ENCODE measurements around the gene USP46.

USP46 gene

DNA sequence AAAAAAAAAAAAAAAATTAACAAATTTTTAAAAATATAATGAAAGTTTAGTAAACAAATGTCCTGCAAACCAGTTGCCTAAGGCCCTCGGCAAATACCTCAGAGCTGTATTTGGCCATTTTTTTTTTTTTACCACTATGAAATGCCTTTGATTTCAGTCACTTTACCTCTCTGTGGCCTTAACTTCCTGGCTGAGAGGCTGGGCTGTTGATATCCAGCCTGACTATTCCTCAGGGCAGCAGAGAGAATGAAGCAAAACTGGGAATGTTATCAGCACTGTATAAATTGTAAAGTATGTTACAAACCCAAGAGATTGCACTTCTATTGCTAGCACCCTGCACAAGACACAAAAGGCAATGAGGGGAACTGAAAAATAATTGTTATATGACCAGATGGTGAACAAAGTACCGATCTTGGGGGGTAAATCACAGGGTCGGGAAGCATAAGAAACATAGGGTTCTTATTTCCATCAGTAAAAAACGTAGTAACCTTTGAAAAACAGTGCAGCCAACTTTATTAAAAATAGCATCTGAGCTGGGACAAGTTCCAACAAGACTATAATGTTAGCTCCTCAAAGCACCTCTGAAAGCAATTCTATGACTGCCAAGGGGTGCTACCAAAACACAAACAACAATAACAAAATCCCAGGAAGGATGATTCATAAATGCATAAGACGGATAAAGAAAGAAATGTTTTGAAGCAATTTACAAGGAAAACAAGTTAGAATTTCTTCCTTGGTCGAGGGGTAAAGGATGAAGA is 18.1 kb downstream of the USP46 start:
- Histone ChIP-seq H3K9me3 (ENCODE audit: control extremely low read depth in 1 of 5, control insufficient read depth in 4 of 5, insufficient read depth in 2 of 5, low read depth in 1 of 5, low read length in 4 of 5) (no peaks in the 10 kb centered on the region), H3K27ac (ENCODE audit: insufficient read depth in 1 of 2, low read depth in 1 of 2, low read length in 2 of 2, poor library complexity in 1 of 2, severe bottlenecking in 2 of 2) (no peak overlapping the region), H3K27me3 (replicated peaks in 2 of 5; ENCODE audit: control insufficient read depth in 4 of 5, insufficient read depth in 5 of 5, low read length in 4 of 5) (no peaks in the 10 kb centered on the region), H3K36me3 (ENCODE audit: control insufficient read depth in 4 of 4, insufficient read depth in 4 of 4, low read length in 3 of 4) (no peaks in the 10 kb centered on the region), H3K4me1 (ENCODE audit: control extremely low read depth in 1 of 4, control insufficient read depth in 4 of 4, insufficient read depth in 4 of 4, low read length in 3 of 4) (peaks cover 0 to 6% (median 3%) of the 10 kb centered on the region in 4 experiments), H3K4me3 (ENCODE audit: control insufficient read depth in 1 of 7, extremely low read depth in 1 of 7, insufficient read depth in 4 of 7, low read depth in 2 of 7, low read length in 6 of 7) (no peak overlapping the region)
- ChIA-PET CTCF (interaction anchor here (0.7 to 1.0 kb wide), 2 partner anchors 14 to 24 kb away, joined by 3 to 4 read pairs; no protein-coding TSS in a partner anchor), POLR2A (no interaction called here)
- no peak for DNase-seq
- WGBS (ENCODE audit: insufficient coverage) = 94% methylated on average over 5 of the region's 6 CpGs

DNA sequence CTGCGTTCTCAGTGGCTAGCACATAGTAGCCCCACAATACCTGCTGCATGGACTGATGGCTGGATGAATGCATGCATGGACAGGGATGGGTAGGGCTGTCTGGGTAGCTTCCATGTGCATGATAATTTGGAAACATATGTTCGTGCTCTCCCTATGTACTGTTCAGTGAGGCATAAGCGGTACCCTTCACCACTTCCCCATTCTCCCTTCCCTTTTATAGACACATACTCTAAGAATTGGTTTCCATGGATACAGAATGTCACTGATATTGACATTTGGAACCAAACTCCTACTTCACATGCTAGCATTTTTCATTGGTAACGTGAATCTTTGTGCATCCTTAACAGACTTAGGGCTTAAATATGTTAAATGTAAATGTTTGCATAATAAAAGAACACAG is 20.4 kb downstream of the USP46 start:
- H3K4me3 ChIP-seq (ENCODE audit: control insufficient read depth in 1 of 7, extremely low read depth in 1 of 7, insufficient read depth in 4 of 7, low read depth in 2 of 7, low read length in 6 of 7) = no peak overlapping the region
- peak; percentile 24 to 82 (median 81) for DNase-seq
- POLR2A ChIA-PET = no interaction called here
- no peak overlapping the region for H3K27ac ChIP-seq (ENCODE audit: insufficient read depth in 1 of 2, low read depth in 1 of 2, low read length in 2 of 2, poor library complexity in 1 of 2, severe bottlenecking in 2 of 2)
- WGBS (ENCODE audit: insufficient coverage) = 60% methylated on average over 2 of the region's 4 CpGs
- H3K9me3 ChIP-seq (ENCODE audit: control extremely low read depth in 1 of 5, control insufficient read depth in 4 of 5, insufficient read depth in 2 of 5, low read depth in 1 of 5, low read length in 4 of 5) = no peaks in the 10 kb centered on the region
- H3K4me1 ChIP-seq (ENCODE audit: control extremely low read depth in 1 of 4, control insufficient read depth in 4 of 4, insufficient read depth in 4 of 4, low read length in 3 of 4) = peaks cover 0 to 2% (median 0%) of the 10 kb centered on the region in 4 experiments
- CTCF ChIA-PET = interaction anchor here (1.4 kb wide), 1 partner anchor 9 kb away, joined by 4 read pairs; no protein-coding TSS in a partner anchor
- no peaks in the 10 kb centered on the region for H3K27me3 ChIP-seq (replicated peaks in 2 of 5; ENCODE audit: control insufficient read depth in 4 of 5, insufficient read depth in 5 of 5, low read length in 4 of 5)
- no peaks in the 10 kb centered on the region for H3K36me3 ChIP-seq (ENCODE audit: control insufficient read depth in 4 of 4, insufficient read depth in 4 of 4, low read length in 3 of 4)

DNA sequence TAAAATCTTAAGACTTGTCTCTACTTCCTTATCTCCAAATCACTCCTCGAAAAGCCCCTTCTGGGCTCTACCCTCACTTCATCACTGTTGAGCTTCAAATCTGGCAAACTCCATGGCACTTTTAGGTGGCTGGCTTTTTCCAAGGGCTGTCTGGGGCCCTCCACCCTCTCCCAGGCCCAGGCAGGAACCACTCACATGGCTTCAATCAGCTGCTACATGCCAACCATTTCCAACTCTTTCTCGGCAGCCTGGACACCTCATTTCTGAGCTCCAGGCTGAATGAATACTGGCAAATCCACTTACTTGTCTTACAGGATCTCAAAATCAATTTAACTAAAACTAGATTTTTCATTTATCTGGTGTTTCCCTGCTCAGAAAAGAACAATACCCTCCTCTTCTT is 22.0 kb downstream of the USP46 start:
- CTCF ChIA-PET = no interaction called here

DNA sequence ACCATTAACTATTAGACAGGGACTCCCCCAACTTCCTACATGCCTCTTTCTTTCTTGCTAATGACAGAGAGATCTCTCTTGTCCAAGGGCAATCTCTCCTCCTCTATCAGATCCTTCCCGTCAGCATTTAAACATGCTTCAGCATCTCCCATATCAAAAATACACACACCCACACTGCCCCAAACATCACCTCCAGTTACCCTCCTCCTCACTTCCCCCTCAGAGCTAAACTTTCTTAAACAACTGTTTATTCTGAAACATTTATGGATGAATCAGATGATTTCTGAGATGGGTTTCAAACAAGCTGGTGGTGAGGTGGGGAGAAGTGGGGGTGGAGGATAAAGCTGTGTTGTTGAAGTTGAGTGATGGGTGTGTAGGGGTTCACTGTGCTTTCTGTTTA is 23.5 kb downstream of the USP46 start:
- ChIA-PET POLR2A (no interaction called here), CTCF (interaction anchor here (0.9 kb wide), 1 partner anchor 7 kb away, joined by 3 read pairs; no protein-coding TSS in a partner anchor)
- no peaks in the 10 kb centered on the region for H3K36me3 ChIP-seq (ENCODE audit: control insufficient read depth in 4 of 4, insufficient read depth in 4 of 4, low read length in 3 of 4)
- no peak overlapping the region for H3K27ac ChIP-seq (ENCODE audit: insufficient read depth in 1 of 2, low read depth in 1 of 2, low read length in 2 of 2, poor library complexity in 1 of 2, severe bottlenecking in 2 of 2)
- no peaks in the 10 kb centered on the region for H3K9me3 ChIP-seq (ENCODE audit: control extremely low read depth in 1 of 5, control insufficient read depth in 4 of 5, insufficient read depth in 2 of 5, low read depth in 1 of 5, low read length in 4 of 5)
- no peak overlapping the region for H3K4me3 ChIP-seq (ENCODE audit: control insufficient read depth in 1 of 7, extremely low read depth in 1 of 7, insufficient read depth in 4 of 7, low read depth in 2 of 7, low read length in 6 of 7)
- 100% methylated on average over 1 of the region's 1 CpG for WGBS (ENCODE audit: insufficient coverage)
- DNase-seq = no peak
- peaks cover 0 to 2% (median 0%) of the 10 kb centered on the region in 4 experiments for H3K4me1 ChIP-seq (ENCODE audit: control extremely low read depth in 1 of 4, control insufficient read depth in 4 of 4, insufficient read depth in 4 of 4, low read length in 3 of 4)
- no peaks in the 10 kb centered on the region for H3K27me3 ChIP-seq (replicated peaks in 2 of 5; ENCODE audit: control insufficient read depth in 4 of 5, insufficient read depth in 5 of 5, low read length in 4 of 5)

More for the DNA sequence above, 22.0 kb downstream of the USP46 start:
- Histone ChIP-seq H3K27me3 (replicated peaks in 2 of 5; ENCODE audit: control insufficient read depth in 4 of 5, insufficient read depth in 5 of 5, low read length in 4 of 5) (no peaks in the 10 kb centered on the region), H3K4me1 (ENCODE audit: control extremely low read depth in 1 of 4, control insufficient read depth in 4 of 4, insufficient read depth in 4 of 4, low read length in 3 of 4) (peaks cover 0 to 2% (median 0%) of the 10 kb centered on the region in 4 experiments), H3K36me3 (ENCODE audit: control insufficient read depth in 4 of 4, insufficient read depth in 4 of 4, low read length in 3 of 4) (no peaks in the 10 kb centered on the region), H3K27ac (ENCODE audit: insufficient read depth in 1 of 2, low read depth in 1 of 2, low read length in 2 of 2, poor library complexity in 1 of 2, severe bottlenecking in 2 of 2) (no peak overlapping the region), H3K4me3 (ENCODE audit: control insufficient read depth in 1 of 7, extremely low read depth in 1 of 7, insufficient read depth in 4 of 7, low read depth in 2 of 7, low read length in 6 of 7) (no peak overlapping the region), H3K9me3 (ENCODE audit: control extremely low read depth in 1 of 5, control insufficient read depth in 4 of 5, insufficient read depth in 2 of 5, low read depth in 1 of 5, low read length in 4 of 5) (no peaks in the 10 kb centered on the region)
- POLR2A ChIA-PET = no interaction called here
- DNase-seq = no peak
- 86% methylated on average over 2 of the region's 2 CpGs for WGBS (ENCODE audit: insufficient coverage)

DNA sequence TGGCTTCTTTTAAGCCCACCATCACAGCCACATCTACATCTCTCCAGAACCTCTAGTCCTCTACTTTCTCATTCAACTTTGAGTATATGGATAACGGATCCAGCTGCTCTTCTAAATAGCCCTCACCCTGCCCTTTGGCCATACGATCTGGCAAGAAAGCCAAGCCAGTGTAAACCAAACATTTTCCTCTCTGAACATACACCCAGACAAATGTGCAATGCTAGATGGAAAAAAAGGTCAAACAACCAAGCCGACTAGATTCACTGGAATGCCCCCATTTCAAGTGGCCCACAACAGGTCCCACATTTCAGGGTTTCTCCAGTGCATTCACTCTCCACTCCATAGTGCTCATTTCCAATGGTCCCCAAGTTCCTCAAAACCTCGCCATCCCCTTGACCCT is 24.0 kb downstream of the USP46 start:
- CTCF ChIA-PET = interaction anchor here (0.8 to 0.9 kb wide), 2 partner anchors 8 to 1624 kb away, joined by 3 read pairs; no protein-coding TSS in a partner anchor
- POLR2A ChIA-PET = no interaction called here
- H3K27ac ChIP-seq (ENCODE audit: insufficient read depth in 1 of 2, low read depth in 1 of 2, low read length in 2 of 2, poor library complexity in 1 of 2, severe bottlenecking in 2 of 2) = no peak overlapping the region
- DNase-seq = no peak
- H3K9me3 ChIP-seq (ENCODE audit: control extremely low read depth in 1 of 5, control insufficient read depth in 4 of 5, insufficient read depth in 2 of 5, low read depth in 1 of 5, low read length in 4 of 5) = no peaks in the 10 kb centered on the region
- H3K36me3 ChIP-seq (ENCODE audit: control insufficient read depth in 4 of 4, insufficient read depth in 4 of 4, low read length in 3 of 4) = peaks cover 0 to under 1% (median 0%) of the 10 kb centered on the region in 4 experiments
- H3K27me3 ChIP-seq (replicated peaks in 2 of 5; ENCODE audit: control insufficient read depth in 4 of 5, insufficient read depth in 5 of 5, low read length in 4 of 5) = no peaks in the 10 kb centered on the region
- H3K4me3 ChIP-seq (ENCODE audit: control insufficient read depth in 1 of 7, extremely low read depth in 1 of 7, insufficient read depth in 4 of 7, low read depth in 2 of 7, low read length in 6 of 7) = no peak overlapping the region
- 92% methylated on average over 4 of the region's 4 CpGs for WGBS (ENCODE audit: insufficient coverage)
- H3K4me1 ChIP-seq (ENCODE audit: control extremely low read depth in 1 of 4, control insufficient read depth in 4 of 4, insufficient read depth in 4 of 4, low read length in 3 of 4) = peaks cover 0 to 2% (median 0%) of the 10 kb centered on the region in 4 experiments

DNA sequence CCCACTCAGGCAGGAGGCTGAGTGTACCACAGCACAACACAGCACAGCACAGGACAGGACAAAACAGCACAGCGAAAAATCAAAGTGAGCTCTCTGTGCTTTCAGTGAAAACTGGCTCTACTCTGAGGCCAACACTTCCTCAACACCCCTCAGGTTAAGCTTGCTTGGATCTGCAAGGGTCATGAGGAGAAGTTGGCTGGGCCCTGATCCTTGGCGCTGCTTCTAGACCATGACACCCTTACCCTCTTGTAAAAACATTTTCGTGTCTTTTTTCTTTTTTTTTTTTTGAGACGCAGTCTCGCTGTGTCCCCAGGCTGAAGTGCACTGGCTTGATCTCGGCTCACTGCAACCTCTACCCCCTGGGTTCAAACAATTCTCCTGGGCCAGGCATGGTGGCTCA is 25.3 kb downstream of the USP46 start:
- ChIA-PET POLR2A (no interaction called here), CTCF (interaction anchor here (0.9 kb wide), 1 partner anchor 25 kb away, joined by 3 read pairs; no protein-coding TSS in a partner anchor)
- Histone ChIP-seq H3K9me3 (ENCODE audit: control extremely low read depth in 1 of 5, control insufficient read depth in 4 of 5, insufficient read depth in 2 of 5, low read depth in 1 of 5, low read length in 4 of 5) (no peaks in the 10 kb centered on the region), H3K27ac (ENCODE audit: insufficient read depth in 1 of 2, low read depth in 1 of 2, low read length in 2 of 2, poor library complexity in 1 of 2, severe bottlenecking in 2 of 2) (no peak overlapping the region), H3K36me3 (ENCODE audit: control insufficient read depth in 4 of 4, insufficient read depth in 4 of 4, low read length in 3 of 4) (peaks cover 0 to 6% (median under 1%) of the 10 kb centered on the region in 4 experiments), H3K4me3 (ENCODE audit: control insufficient read depth in 1 of 7, extremely low read depth in 1 of 7, insufficient read depth in 4 of 7, low read depth in 2 of 7, low read length in 6 of 7) (no peak overlapping the region), H3K27me3 (replicated peaks in 2 of 5; ENCODE audit: control insufficient read depth in 4 of 5, insufficient read depth in 5 of 5, low read length in 4 of 5) (no peaks in the 10 kb centered on the region), H3K4me1 (ENCODE audit: control extremely low read depth in 1 of 4, control insufficient read depth in 4 of 4, insufficient read depth in 4 of 4, low read length in 3 of 4) (peaks cover 0 to 2% (median 0%) of the 10 kb centered on the region in 4 experiments)
- no peak for DNase-seq
- WGBS (ENCODE audit: insufficient coverage) = 100% methylated on average over 2 of the region's 6 CpGs

DNA sequence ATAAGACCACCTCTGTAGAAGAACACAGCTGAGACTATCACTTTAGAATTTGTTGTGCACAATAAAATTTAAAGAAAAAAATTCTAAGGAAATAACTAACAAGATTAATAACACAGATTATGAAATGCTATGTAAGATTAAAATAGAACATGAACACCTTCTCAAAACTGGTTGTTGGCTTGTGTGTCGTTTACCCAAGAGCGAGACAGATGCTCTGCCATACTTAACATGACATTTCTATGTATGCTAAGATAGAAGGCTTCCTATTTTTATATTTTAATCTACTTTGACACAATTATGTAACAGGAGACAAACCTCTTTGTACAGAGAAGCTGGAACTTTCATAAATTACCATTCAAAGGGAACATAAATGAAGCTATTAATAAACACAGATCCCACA is 30.1 kb downstream of the USP46 start:
- Histone ChIP-seq H3K4me1 (ENCODE audit: control extremely low read depth in 1 of 4, control insufficient read depth in 4 of 4, insufficient read depth in 4 of 4, low read length in 3 of 4) (no peaks in the 10 kb centered on the region), H3K36me3 (ENCODE audit: control insufficient read depth in 4 of 4, insufficient read depth in 4 of 4, low read length in 3 of 4) (peaks cover 6 to 21% (median 8%) of the 10 kb centered on the region in 4 experiments), H3K4me3 (ENCODE audit: control insufficient read depth in 1 of 7, extremely low read depth in 1 of 7, insufficient read depth in 4 of 7, low read depth in 2 of 7, low read length in 6 of 7) (no peak overlapping the region), H3K9me3 (ENCODE audit: control extremely low read depth in 1 of 5, control insufficient read depth in 4 of 5, insufficient read depth in 2 of 5, low read depth in 1 of 5, low read length in 4 of 5) (no peaks in the 10 kb centered on the region), H3K27me3 (replicated peaks in 2 of 5; ENCODE audit: control insufficient read depth in 4 of 5, insufficient read depth in 5 of 5, low read length in 4 of 5) (no peaks in the 10 kb centered on the region), H3K27ac (ENCODE audit: insufficient read depth in 1 of 2, low read depth in 1 of 2, low read length in 2 of 2, poor library complexity in 1 of 2, severe bottlenecking in 2 of 2) (no peak overlapping the region)
- no peak for DNase-seq
- no CpG with 5 or more reads among the region's 2 CpGs for WGBS (ENCODE audit: insufficient coverage)
- CTCF ChIA-PET = interaction anchor here (1.4 kb wide), 1 partner anchor 15 kb away, joined by 4 read pairs; no protein-coding TSS in a partner anchor
- POLR2A ChIA-PET = interaction anchor here (0.6 kb wide), 1 partner anchor 45 kb away, joined by 3 read pairs; no protein-coding TSS in a partner anchor

Measured in common myeloid progenitor, CD34-positive (primary cell).